Heart left ventricle (tissue), 16 donors: ENCODE measurements around the gene ZWILCH. TPM values are rescaled to one million over a fixed set of nuclear protein-coding genes. Genes with fewer than 3 reads are reported as not detected.
"Not testable (repeated sequence)": the region's sequence is repeated elsewhere in the genome, so short reads cannot be mapped to it uniquely, and the experiment has no call there.

ENCODE experiments used
- ATAC-seq, 4 donors: fragments of 200-7000 bp; cut with Tn5 transposase; one replicate each; pipeline ENCODE4 v1.9.1; 2020 to 2022; ENCODE audit warnings: moderate library complexity in 4 of 4, mild to moderate bottlenecking in 3 of 4, moderate number of reproducible peaks in 1 of 4
- DNase-seq, 5 donors: peaks; one replicate each; pipeline ENCODE4 v3.0.0-alpha.2; 2020
- H3K27ac ChIP-seq, 12 donors: fragments of 200-600 bp; sonication (generic) in 4 of 12; one replicate each; pipeline versions ENCODE4 v1.5.0 to v1.8.0; 2016 to 2022; ENCODE audit warnings: mild to moderate bottlenecking in 2 of 12
- H3K27me3 ChIP-seq, 9 donors: fragments of 200-600 bp; sonication (generic) in 2 of 9; one replicate each; pipeline versions ENCODE4 v1.5.1 to v1.8.0; 2016 to 2022; ENCODE audit warnings: mild to moderate bottlenecking in 3 of 9
- H3K36me3 ChIP-seq, 9 donors: fragments of 200-600 bp; sonication (generic) in 2 of 9; one replicate each; pipeline versions ENCODE4 v1.5.0 to v1.8.0; 2018 to 2022; ENCODE audit warnings: mild to moderate bottlenecking in 2 of 9
- H3K4me1 ChIP-seq, 12 donors: fragments of 200-600 bp; sonication (generic) in 4 of 12; one replicate each; pipeline versions ENCODE4 v1.5.0 to v1.8.0; 2016 to 2022; ENCODE audit warnings: mild to moderate bottlenecking in 3 of 12
- H3K4me3 ChIP-seq, 12 donors: fragments of 200-600 bp; sonication (generic) in 4 of 12; one replicate each; pipeline versions ENCODE4 v1.5.0 to v1.8.0; 2017 to 2022; ENCODE audit warnings: mild to moderate bottlenecking in 9 of 12, moderate library complexity in 4 of 12
- H3K9me3 ChIP-seq, 12 donors: fragments of 200-600 bp; sonication (generic) in 4 of 12; one replicate each; pipeline versions ENCODE4 v1.5.0 to v1.8.0; 2016 to 2022; ENCODE audit warnings: mild to moderate bottlenecking in 1 of 12
- POLR2A ChIP-seq, 2 donors: fragments of 450-650 bp; IDR thresholded peaks; one replicate each; pipeline ENCODE4 v1.6.1; 2017; ENCODE audit warnings: antibody characterized with exemption in 2 of 2, mild to moderate bottlenecking in 2 of 2, moderate library complexity in 2 of 2
- WGBS, 4 donors: extraction: QIAGEN DNeasy Blood & Tissue Kit in 2 of 4; methylation state at CpG; one replicate each; pipeline versions ENCODE4 v1.1.5 to v1.1.7; 2013 to 2018; 5-methylcytosine and 5-hydroxymethylcytosine counted together
- intact Hi-C, 10 donors: fragments of 100-400 bp; cut with DNase I; formaldehyde crosslinking; loops; one replicate each; pipeline versions ENCODE4 v1.11.1 to v1.14.2; 2022
- polyA plus RNA-seq, 2 donors: library from polyadenylated mRNA; stranded (reverse); fragments of 200-250 nt; gene quantifications; one replicate each; pipeline ENCODE4 v1.2.3, GENCODE V29; 2013
- total RNA-seq, 9 donors: library from RNA; depleted of rRNA in 2 of 9; stranded (reverse); fragments of >200 nt in 2 of 9; fragmentation: NEBNext Ultra II Directional in 3 of 9; extraction: Animal tissue kit (Norgen Biotek cat#: 25700) in 3 of 9; gene quantifications; one replicate each; pipeline versions ENCODE4 v1.1.0 to v1.2.4, GENCODE V29; 2016 to 2023
- TF ChIP-seq, protein P1 (sequence below), 12 donors: fragments of 200-600 bp; sonication (generic) in 4 of 12; IDR thresholded peaks; one replicate each; pipeline versions ENCODE4 v1.5.0 to v1.8.0; 2018 to 2022; ENCODE audit warnings: antibody characterized with exemption in 12 of 12, mild to moderate bottlenecking in 5 of 12
- donor health status: ischemic (EF 13 %, LVEDD 7.1; RV severe dilation, severe dysfunction).
- donor health status: healthy with polysubstance abuse.
- donor health status: DM: no; HTN: yes; CAD: no.
- donor health status: DM: no; HTN: no; CAD: no.
- donor health status: ischemic (EF 25% LVEDD 6.9; RV normal size, moderate dysfunction).
- donor health status: ischemic (EF 25% LVEDD 5.7; RV mildly dilated, moderate dysfunction).
- donor health status: healthy.
- donor health status: DM: yes; HTN: yes; CAD: no.
- donor health status: ischemic (EF 35%, LVEDD 5.7; RV mildly dilated, moderate dysfunction).
- donor health status: nonischemic (EF 11% LVEDD 7.7; RV severe dilation, severe dysfunction).
- donor health status: DM: yes; HTN: yes; CAD: no.
- donor health status: PGD.
- donor health status: ischemic (EF 29% LVEDD 5.4; RV normal size, mild dysfunction).
- donor health status: nonischemic (EF 23%, LVEDD 6.1; RV moderate dilation, normal function).

The ZWILCH gene
- total and polyA plus RNA-seq, 11 donors = 0.53 to 5.4 (median 2.6) TPM

DNA sequence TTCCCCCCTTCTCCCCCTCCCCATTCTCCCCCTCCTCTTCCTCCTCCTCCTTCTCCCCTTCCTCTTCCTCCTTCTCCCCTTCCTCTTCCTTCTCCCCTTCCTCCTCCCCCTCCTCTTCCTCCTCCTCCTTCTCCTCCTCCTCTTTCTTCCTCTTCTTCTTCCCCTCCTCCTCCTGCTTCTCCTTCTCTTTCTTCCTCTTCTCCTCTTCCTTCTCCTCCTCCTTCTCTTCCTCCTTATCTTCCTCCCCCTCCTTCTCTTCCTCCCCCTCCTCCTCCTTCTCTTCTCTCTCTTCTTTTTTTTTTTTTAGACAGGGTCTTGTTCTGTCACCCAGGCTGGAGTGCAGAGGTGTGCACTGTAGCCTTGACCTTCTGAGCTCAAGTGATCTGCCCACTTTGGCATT is 81.9 kb downstream of the ZWILCH start:
- Histone ChIP-seq H3K4me1 (peaks cover 0 to 10% (median 0%) of the 10 kb centered on the region in 12 donors), H3K27ac (no peak overlapping the region), H3K4me3 (no peak overlapping the region), H3K27me3 (no peaks in the 10 kb centered on the region), H3K9me3 (no peaks in the 10 kb centered on the region), H3K36me3 (no peaks in the 10 kb centered on the region)
- intact Hi-C loops = no loop called here
- no peak for DNase-seq
- TF ChIP-seq, protein P1, sequence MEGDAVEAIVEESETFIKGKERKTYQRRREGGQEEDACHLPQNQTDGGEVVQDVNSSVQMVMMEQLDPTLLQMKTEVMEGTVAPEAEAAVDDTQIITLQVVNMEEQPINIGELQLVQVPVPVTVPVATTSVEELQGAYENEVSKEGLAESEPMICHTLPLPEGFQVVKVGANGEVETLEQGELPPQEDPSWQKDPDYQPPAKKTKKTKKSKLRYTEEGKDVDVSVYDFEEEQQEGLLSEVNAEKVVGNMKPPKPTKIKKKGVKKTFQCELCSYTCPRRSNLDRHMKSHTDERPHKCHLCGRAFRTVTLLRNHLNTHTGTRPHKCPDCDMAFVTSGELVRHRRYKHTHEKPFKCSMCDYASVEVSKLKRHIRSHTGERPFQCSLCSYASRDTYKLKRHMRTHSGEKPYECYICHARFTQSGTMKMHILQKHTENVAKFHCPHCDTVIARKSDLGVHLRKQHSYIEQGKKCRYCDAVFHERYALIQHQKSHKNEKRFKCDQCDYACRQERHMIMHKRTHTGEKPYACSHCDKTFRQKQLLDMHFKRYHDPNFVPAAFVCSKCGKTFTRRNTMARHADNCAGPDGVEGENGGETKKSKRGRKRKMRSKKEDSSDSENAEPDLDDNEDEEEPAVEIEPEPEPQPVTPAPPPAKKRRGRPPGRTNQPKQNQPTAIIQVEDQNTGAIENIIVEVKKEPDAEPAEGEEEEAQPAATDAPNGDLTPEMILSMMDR (IDR thresholded peaks at IDR 0.05) = no peak
- no peak for TF ChIP-seq POLR2A (IDR thresholded peaks at IDR 0.05)
- ATAC-seq = no peak

DNA sequence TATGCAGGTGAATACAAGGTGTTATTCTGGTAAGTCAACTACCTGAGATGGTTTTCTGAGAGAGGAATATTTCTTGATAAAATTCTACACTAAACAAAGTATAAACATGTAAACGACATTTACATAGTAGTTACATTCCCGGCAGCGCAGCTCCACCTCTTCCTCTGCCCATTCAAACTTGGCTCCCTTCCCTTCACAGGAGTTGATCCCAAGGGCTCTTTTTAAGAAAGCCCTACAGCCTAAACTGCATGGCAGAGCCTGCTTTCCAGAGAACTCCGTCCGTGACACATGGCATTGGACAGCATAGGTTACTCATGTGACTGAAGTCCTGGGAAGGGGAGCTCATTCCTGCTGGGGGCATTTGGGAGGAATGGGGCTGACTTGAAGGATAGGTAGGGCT is 82.6 kb downstream of the ZWILCH start:
- no peaks in the 10 kb centered on the region for H3K27me3 ChIP-seq
- H3K27ac ChIP-seq = no peak overlapping the region
- peaks cover 0 to 10% (median 0%) of the 10 kb centered on the region in 12 donors for H3K4me1 ChIP-seq
- H3K36me3 ChIP-seq = no peaks in the 10 kb centered on the region
- DNase-seq (no peak), ATAC-seq (peak in 3 of 4 donors; percentile 24 to 34 (median 33))
- WGBS, 4 donors = 14 to 31% (median 29%) methylated on average over 5 of the region's 5 CpGs
- H3K4me3 ChIP-seq = no peak overlapping the region
- intact Hi-C loops = no loop called here
- H3K9me3 ChIP-seq = no peaks in the 10 kb centered on the region
- TF ChIP-seq POLR2A (IDR thresholded peaks at IDR 0.05) = no peak
- TF ChIP-seq, protein P1 (IDR thresholded peaks at IDR 0.05) = no peak

DNA sequence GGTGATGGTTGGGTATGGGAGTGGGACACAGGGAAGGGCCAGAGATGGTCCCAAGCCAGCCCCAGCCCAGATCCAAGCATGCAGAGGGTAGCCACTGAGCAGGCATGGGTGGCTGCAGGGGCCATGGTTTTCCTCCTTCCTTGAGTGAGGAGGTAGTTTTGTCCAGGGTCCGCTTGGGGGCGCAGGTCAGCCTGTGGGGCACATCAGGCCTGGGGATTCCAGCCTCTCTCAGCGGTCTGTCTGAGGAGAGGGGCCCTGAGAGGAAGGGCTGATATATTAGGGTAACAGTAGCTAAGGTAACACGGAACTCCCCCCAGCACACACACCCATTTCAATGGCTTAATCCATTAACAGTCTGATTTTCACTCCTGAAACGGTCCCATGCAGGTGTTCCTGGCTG is 83.4 kb downstream of the ZWILCH start:
- intact Hi-C loops = no loop called here
- WGBS, 4 donors = 69 to 78% (median 75%) methylated on average over 4 to 5 of the region's 5 CpGs
- peak in 1 of 5 donors; percentile 25 for DNase-seq
- no peak overlapping the region for H3K27ac ChIP-seq
- H3K4me1 ChIP-seq = peaks cover 0 to 10% (median 0%) of the 10 kb centered on the region in 12 donors
- no peak overlapping the region for H3K4me3 ChIP-seq
- no peaks in the 10 kb centered on the region for H3K36me3 ChIP-seq
- no peak for ATAC-seq
- TF ChIP-seq, protein P1 (IDR thresholded peaks at IDR 0.05) = no peak
- no peak for TF ChIP-seq POLR2A (IDR thresholded peaks at IDR 0.05)
- no peaks in the 10 kb centered on the region for H3K27me3 ChIP-seq
- no peaks in the 10 kb centered on the region for H3K9me3 ChIP-seq

DNA sequence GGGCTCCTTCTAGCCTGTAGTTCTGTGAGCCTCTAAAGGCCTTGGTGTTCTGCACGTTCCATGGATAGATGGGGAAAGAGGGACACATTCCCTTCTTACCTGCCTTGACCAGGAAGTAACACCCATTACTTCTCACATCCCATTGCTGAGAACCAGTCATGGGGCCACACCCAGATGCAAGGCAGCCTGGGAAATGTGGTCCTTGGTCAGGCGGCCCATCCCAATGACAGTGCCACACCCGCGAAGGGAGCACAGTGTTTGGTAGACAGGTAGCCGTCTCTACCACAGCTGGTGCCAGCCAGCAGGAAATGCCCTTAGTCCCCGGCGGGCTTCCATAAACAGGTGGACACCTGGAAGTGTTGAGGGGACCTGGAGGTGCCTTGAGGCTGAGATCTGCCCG is 83.8 kb downstream of the ZWILCH start:
- intact Hi-C loops = no loop called here
- 77 to 86% (median 81%) methylated on average over 8 of the region's 8 CpGs for WGBS, 4 donors
- no peaks in the 10 kb centered on the region for H3K9me3 ChIP-seq
- H3K27me3 ChIP-seq = no peaks in the 10 kb centered on the region
- peak in 1 of 5 donors; percentile 42 for DNase-seq
- TF ChIP-seq, protein P1 (IDR thresholded peaks at IDR 0.05) = no peak
- no peak for TF ChIP-seq POLR2A (IDR thresholded peaks at IDR 0.05)
- no peak overlapping the region for H3K4me3 ChIP-seq
- H3K27ac ChIP-seq = no peak overlapping the region
- ATAC-seq = no peak
- no peaks in the 10 kb centered on the region for H3K36me3 ChIP-seq
- H3K4me1 ChIP-seq = peaks cover 0 to 10% (median 0%) of the 10 kb centered on the region in 12 donors

DNA sequence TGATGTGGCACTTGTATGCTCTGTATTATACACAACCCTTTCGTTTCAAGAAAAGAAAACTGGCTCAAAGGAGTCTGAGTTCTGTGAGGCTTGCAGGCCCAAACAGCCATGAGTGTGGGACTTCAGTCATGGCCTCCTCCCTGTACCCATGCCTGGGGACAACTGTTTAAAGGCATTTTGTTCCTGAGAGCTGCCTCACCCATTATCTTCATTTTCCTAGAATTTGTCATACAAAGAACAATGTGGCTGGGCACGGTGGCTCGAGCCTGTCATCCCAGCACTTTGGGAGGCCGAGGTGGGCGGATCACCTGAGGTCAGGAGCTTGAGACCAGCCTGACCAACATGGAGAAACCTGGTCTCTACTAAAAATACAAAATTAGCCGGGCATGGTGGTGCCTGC is 84.3 kb downstream of the ZWILCH start:
- ATAC-seq, H3K9me3 ChIP-seq, H3K27me3 ChIP-seq, H3K4me3 ChIP-seq, H3K36me3 ChIP-seq, intact Hi-C loops, H3K27ac ChIP-seq: not testable (repeated sequence)
- DNase-seq = peak in 1 of 5 donors; percentile 21
- WGBS, 4 donors = 88 to 96% (median 91%) methylated on average over 6 of the region's 6 CpGs
- peaks cover 0 to 10% (median 0%) of the 10 kb centered on the region in 12 donors for H3K4me1 ChIP-seq
